ENCODE results near the gene ZFR2.
A peak's percentile ranks its signal among the peaks of the same experiment; 100 is the strongest.
"Not testable (repeated sequence)": the region's sequence is repeated elsewhere in the genome, so short reads cannot be mapped to it uniquely, and the experiment has no call there.

Gene ZFR2

GRCh38 chr19:3868770-3869456 is at the start of gene ZFR2:
ZFR2 (minus strand) TSS chr19:3869038; CDS start chr19:3869017, 21 bp downstream.
- DNase-seq = peak; percentile 23 to 39

GRCh38 chr19:3916033-3916432 is 47.2 kb upstream of the ZFR2 start:
- DNase-seq = no peak

DNA sequence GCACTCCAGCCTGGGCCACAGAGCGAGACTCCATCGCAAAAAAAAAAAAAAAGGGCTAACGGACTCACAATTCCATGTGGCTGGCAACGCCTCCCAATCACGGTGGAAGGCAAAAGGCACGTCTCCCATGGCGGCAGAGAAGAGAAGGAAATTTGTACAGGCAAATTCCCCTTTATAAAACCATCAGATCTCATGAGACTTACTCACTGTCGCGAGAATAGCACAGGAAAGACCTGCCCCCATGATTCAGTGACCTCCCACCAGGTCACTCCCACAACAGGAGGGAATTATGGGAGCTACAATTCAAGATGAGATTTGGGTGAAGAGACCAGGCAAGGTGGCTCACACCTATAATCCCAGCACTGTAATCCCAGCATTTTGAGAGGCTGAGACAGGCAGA is 45.4 kb upstream of the ZFR2 start:
- no peak for DNase-seq

- no peak for DNase-seq
Measured at GRCh38 chr19:3910105-3910504, 41.3 kb upstream of the ZFR2 start.

DNA sequence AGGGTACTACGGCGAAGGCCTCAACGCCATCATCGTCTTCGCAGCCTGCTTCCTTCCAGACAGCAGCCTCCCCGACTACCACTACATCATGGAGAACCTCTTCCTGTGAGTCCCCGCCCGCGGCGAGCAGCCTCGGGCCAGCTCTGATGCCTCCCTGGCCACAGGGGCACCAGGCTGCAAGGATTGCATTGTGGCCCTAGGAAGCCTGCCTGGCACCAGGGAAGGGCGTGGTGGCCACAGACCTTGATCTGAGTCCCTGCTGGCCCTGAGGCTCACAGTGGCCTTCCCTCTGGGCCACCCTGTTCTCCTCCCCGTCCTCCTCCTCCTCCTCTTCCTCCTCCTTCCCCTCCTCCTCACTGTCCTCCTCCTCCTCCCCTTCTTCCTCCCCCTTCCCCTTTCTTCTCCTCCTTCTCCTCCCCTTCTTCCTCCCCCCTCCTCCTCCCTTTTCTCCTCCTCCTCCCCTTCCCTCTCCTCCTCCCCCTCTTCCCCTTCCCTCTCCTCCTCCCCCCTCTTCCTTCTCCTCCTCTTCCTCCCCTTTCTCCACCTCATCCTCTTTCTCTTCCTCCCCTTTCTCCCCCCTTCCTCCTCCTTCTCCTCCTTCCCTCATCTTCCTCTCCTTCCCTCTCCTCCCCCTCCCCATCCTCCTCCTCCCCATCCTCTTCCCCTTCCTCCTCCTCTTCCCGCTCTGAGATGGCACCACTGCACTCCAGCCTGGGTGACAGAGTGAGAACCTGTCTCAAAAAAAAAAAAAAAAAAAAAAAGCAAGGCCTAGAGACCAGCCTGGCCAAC is 39.6 kb upstream of the ZFR2 start:
- no peak for DNase-seq

GRCh38 chr19:3907626-3908265 is 38.9 kb upstream of the ZFR2 start:
- DNase-seq = no peak

DNA sequence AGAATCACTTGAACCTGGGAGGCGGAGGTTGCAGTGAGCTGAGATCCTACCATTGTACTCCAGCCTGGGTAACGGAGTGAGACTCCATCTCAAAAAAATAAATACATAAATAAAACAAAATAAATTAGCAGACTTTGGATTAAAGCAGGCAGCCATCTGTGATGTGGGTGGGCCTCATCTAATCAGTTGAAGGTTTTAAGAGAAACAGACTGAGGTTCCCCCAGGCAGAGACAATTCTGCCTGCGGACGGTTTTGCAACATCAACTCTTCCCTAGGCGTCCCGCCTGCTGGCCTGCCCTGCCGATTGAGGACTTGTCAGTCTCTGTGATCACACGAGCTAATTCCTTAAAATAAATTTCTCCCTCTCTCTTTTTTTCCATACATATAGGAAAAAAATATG is 35.4 kb upstream of the ZFR2 start:
- DNase-seq = no peak

DNA sequence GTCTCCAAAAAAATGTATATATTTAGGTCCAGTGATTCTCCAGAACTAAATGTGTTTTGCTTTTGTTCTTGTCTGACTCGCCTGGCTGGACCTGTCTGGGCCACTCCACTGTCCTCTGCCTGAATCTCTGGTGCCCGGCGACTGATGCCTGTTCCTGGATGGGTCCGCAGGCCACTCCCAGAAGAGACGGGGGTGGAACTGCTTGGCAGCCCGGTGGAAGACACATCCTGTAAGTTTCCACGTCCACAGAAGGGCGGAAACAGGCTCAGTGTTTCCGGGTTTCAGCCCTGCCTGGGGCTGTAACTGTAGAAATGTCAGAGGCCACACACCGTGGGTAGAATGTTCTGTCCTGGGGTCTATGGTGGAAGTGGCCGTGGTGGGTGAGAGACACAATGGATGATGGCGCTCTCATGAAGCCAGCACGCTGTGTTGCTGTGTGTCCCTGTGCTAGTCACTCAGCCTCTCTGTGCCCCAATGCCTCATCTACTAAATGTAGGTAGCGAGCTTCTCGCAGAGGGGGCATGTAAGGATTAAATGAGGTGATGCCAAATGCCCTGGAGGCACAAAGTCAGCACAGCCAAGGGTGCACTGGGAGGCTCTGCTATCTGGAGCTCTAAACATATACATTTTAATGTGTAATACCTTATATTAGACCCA is 33.6 kb upstream of the ZFR2 start:
- no peak for DNase-seq

DNA sequence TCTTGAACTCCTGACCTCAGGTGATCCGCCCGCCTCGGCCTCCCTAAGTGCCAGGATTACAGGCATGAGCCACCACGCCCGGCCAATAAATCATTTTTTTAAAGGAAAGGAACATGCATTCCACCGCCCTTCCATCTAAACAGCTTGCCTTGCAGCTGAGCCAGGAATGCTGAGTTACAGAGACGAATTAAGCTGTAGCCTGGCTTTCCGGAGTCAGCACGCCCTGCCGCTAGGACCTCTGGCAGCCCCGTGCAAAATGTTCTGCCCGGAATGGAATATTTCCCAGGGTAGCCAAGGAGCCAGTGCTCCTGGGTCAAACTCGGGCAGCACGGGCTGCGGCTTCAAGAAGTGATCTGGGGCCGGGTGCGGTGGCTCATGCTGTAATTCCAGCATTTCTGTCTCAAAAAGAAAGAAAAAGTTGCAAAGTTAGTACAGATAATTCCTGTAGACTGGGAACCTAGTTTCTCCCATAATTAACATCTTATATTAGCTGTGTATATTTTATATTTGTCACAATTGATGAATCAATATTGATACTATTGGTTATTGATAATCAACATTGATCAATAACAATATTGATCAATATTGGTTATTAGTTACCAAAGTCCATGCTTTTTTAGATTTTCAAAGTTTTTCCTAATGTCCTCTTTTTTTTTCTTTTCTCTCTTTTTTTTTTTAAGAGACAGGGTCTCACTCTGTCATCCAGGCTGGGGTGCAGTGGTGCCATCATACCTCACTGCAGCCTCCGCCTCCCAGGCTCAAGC is 30.9 kb upstream of the ZFR2 start:
- no peak for DNase-seq

DNA sequence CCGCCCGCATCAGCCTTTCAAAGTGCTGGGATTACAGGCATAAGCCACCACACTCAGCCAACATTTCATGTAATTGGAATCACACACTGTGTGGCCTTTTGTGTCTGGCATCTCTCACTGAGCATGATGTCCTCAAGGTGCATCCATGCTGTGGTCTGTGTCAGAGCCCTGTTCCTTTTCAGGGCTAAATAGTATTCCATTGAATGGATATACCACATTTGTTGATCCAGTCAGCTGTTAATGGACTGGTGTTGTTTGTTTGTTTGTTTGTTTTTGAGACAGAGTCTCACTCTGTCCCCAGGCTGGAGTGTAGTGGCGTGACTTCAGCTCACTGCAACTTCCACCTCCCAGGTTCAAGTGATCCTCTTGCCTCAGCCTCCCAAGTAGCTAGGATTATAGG is 29.6 kb upstream of the ZFR2 start:
- DNase-seq = no peak

- DNase-seq = no peak
Measured at GRCh38 chr19:3897936-3898335, 29.1 kb upstream of the ZFR2 start.

- no peak for DNase-seq
Measured at GRCh38 chr19:3895788-3896187, 26.9 kb upstream of the ZFR2 start.

DNA sequence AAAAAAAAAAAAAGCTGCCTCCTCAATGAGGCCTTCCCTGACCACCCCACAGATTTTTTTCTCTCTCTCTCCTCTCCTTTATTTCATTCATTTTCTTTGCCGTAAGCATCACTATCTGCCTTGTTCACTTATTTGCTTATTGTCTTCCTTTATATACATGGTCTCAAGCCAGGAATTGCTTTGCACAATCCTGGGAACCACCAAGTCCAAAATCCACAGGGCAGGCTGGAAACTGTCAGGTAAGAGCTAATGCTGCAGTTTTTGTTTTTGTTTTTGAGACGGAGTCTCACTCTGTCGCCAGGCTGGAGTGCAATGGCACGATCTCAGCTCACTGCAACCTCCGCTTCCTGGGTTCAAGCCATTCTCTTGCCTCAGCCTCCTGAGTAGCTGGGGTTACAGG is 26.1 kb upstream of the ZFR2 start:
- not testable (repeated sequence) for DNase-seq

DNA sequence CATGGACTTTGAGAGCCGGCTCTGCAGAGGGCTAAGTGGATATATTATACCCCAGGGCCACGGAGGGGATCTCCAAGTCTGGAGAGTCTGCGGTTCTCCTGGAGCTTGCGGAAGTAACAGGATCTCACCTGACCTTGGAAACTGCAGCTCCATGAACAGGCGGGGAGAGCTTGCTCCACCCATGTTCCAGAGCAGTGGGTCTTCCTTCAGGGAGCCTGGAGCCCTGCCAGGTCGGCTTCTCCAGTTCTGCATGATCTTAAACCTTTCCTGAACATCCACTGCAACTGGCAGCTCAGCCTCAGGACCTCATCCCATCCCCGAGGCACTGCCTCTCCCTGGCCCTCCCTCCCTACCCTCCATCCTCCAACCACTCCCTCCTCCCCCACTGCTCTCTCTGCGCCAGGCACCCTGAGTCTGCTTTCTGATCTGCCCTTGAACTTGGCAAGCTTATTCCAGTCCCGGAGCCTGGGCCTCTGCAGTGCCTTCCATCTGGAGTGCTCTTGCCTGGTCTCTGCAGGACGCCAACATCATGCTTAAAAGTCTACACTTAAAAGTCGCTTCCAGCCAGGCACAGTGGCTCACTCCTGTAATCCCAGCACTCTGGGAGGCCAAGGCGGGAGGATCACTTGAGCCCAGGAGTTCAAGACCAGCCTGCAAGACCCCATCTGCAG is 24.8 kb upstream of the ZFR2 start:
- no peak for DNase-seq

DNA sequence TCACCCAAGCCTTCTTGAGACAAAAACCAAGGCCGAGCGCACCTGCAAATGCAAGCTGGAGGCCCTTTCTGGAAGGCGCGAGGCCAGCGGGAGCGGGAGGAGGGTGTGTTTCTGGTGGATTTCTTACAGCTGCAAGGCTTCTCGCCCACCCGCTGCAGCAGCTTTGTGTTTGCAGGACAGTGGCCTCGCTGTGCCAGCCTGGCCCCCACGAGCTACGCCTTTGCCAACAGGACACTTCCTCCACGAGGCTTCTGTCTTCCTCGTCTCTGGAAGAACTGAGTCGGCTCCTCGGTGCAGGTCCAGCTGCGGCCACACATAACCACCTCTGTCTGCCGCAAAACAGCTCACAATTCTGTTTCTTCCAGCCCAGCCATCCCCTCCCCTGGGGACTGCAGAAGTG is 21.8 kb upstream of the ZFR2 start:
- no peak for DNase-seq

DNA sequence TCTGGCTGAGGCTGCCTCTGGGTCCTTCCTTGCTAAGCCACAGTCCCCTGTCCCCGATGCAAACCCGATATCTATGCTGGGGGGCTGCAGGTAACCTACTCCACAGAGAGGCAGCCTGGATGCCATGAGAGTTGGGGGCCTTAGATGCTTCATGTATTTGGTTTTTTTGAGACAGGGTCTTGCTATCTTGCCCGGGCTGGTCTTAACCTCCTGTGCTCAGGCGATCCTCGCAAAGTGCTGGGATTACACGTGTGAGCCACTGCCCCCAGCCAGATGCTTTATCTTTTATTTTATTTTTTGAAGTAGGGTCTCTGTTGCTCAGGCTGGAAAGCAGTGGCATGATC is 13.2 kb upstream of the ZFR2 start:
- no peak for DNase-seq

GRCh38 chr19:3881272-3882040 is 12.6 kb upstream of the ZFR2 start:
- no peak for DNase-seq

- no peak for DNase-seq
Measured at GRCh38 chr19:3880471-3881271, 11.8 kb upstream of the ZFR2 start, which contains the start of gene ATCAY. ATCAY (plus strand) TSS chr19:3880685; CDS start chr19:3885768, 5,083 bp downstream.

DNA sequence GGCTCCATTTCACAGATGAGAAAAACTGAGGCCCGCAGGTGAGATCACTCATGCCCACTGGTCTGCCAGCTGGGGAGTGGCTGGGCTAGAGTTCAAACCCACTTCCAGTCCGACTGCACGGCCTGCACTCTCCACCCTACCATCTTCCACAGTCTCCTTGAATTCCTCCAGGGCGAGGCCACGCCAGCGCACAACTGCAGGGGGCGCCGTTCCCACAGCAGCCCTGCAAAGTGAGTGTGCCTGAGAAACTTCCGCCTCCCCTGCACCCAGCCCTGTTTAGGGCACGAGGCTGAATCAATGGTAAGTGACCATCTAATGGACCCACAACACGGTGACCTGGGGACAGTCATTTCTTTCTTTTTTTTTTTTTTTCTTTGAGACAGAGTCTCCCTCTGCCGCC is 10.8 kb upstream of the ZFR2 start:
- DNase-seq = no peak

- DNase-seq = not testable (repeated sequence)
Measured at GRCh38 chr19:3874695-3875094, 5.9 kb upstream of the ZFR2 start.

Data from stimulated activated CD4-positive, alpha-beta T cell treated with anti-CD3 and anti-CD28 coated beads, Interleukin-4, amount 100 ng/mL, for 4 hours (primary cell).